ENCODE results near the gene CDKN1C.
A peak's percentile ranks its signal among the peaks of the same experiment; 100 is the strongest.

Gene CDKN1C

GRCh38 chr11:2849994-2850770 lies 35.4 kb downstream of the CDKN1C start:
- Mint-ChIP-seq H3K27ac (no peak overlapping the region), H3K27me3 (ENCODE audit: low read depth) (peaks cover 4% of the 10 kb centered on the region), H3K4me3 (no peak overlapping the region), H3K9me3 (no peaks in the 10 kb centered on the region), H3K36me3 (ENCODE audit: low read depth) (no peaks in the 10 kb centered on the region), H3K4me1 (peaks cover 4% of the 10 kb centered on the region)
- TF ChIP-seq, protein P1, sequence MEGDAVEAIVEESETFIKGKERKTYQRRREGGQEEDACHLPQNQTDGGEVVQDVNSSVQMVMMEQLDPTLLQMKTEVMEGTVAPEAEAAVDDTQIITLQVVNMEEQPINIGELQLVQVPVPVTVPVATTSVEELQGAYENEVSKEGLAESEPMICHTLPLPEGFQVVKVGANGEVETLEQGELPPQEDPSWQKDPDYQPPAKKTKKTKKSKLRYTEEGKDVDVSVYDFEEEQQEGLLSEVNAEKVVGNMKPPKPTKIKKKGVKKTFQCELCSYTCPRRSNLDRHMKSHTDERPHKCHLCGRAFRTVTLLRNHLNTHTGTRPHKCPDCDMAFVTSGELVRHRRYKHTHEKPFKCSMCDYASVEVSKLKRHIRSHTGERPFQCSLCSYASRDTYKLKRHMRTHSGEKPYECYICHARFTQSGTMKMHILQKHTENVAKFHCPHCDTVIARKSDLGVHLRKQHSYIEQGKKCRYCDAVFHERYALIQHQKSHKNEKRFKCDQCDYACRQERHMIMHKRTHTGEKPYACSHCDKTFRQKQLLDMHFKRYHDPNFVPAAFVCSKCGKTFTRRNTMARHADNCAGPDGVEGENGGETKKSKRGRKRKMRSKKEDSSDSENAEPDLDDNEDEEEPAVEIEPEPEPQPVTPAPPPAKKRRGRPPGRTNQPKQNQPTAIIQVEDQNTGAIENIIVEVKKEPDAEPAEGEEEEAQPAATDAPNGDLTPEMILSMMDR (IDR thresholded peaks at IDR 0.05; ENCODE audit: unreplicated experiment in 3 of 3), result no peak

DNA sequence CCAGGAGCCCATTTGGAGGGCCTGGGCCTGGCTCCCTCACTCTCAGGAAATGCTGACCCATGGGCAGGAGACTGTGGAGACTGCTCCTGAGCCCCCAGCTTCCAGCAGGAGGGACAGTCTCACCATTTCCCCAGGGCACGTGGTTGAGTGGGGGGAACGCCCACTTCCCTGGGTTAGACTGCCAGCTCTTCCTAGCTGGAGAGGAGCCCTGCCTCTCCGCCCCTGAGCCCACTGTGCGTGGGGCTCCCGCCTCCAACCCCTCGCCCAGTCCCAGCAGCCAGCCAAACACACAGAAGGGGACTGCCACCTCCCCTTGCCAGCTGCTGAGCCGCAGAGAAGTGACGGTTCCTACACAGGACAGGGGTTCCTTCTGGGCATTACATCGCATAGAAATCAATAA lies 37.1 kb downstream of the CDKN1C start:
- H3K27me3 Mint-ChIP-seq (ENCODE audit: low read depth), result peaks cover 4% of the 10 kb centered on the region
- H3K4me1 Mint-ChIP-seq, result peaks cover 4% of the 10 kb centered on the region
- TF ChIP-seq, protein P1 (IDR thresholded peaks at IDR 0.05; ENCODE audit: unreplicated experiment in 3 of 3), result no peak
- no peak overlapping the region for H3K4me3 Mint-ChIP-seq
- H3K36me3 Mint-ChIP-seq (ENCODE audit: low read depth), result no peaks in the 10 kb centered on the region
- no peak overlapping the region for H3K27ac Mint-ChIP-seq
- H3K9me3 Mint-ChIP-seq, result no peaks in the 10 kb centered on the region

DNA sequence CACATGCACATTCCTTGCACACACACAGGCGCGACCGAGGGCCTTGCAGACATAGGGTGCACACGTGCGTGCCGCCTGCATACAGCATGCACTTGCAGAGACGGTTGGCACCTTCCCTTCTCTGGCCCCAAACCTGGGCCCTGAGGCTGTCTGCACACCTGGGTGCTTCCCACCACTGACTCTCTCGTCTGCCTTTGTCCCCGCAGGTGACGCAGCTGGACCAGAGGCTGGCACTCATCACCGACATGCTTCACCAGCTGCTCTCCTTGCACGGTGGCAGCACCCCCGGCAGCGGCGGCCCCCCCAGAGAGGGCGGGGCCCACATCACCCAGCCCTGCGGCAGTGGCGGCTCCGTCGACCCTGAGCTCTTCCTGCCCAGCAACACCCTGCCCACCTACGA lies 38.0 kb downstream of the CDKN1C start:
- Mint-ChIP-seq H3K9me3 (no peaks in the 10 kb centered on the region), H3K36me3 (ENCODE audit: low read depth) (no peaks in the 10 kb centered on the region), H3K27me3 (ENCODE audit: low read depth) (peaks cover 4% of the 10 kb centered on the region), H3K27ac (peak overlapping the region in 1 of 3 experiments; percentile 35), H3K4me1 (peaks cover 4% of the 10 kb centered on the region), H3K4me3 (no peak overlapping the region)
- TF ChIP-seq, protein P1 (IDR thresholded peaks at IDR 0.05; ENCODE audit: unreplicated experiment in 3 of 3), result no peak

DNA sequence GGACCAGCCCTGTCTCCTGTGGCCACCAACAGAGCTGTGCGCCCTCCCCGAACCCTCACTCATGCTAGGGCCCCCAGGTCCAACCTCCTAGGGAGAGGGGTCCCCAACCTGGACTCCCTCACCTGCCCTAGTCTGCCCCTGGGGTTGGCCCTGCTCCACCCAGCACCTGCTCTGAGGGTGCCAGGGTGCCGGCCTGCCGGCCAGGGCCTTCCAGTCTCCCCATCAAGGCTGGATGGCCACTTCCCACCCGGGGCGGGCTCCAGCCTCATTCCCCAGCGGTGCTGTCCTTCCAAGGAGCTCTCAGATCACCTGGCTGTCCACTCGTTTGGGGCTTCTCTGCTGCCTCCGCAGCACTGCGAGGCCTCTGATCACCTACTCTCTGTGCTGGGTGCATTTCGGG lies 39.1 kb downstream of the CDKN1C start:
- Mint-ChIP-seq H3K4me3 (no peak overlapping the region), H3K27me3 (ENCODE audit: low read depth) (peaks cover 4% of the 10 kb centered on the region), H3K36me3 (ENCODE audit: low read depth) (no peaks in the 10 kb centered on the region), H3K4me1 (peaks cover 4% of the 10 kb centered on the region), H3K27ac (no peak overlapping the region), H3K9me3 (no peaks in the 10 kb centered on the region)
- TF ChIP-seq, protein P1 (IDR thresholded peaks at IDR 0.05; ENCODE audit: unreplicated experiment in 3 of 3), result no peak

DNA sequence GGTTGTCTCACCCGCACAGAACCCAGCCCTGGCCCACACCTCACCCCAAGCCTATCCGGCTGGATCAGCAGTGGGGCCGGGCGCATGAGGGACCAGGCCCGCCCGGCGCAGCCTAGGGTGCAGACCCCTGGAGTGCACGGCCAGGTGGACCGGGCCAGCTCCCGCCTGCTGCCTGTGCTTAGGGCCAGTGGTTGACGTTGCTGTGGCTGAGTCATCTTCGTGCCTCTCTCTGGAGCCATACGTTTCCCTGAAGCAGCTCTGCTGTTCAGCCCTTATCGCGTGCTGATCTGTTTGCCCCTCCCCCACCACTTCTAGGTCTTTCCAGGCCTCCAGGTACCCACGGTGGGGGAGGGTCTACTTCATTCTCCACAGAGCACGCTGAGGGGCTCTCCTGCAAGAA lies 39.5 kb downstream of the CDKN1C start:
- TF ChIP-seq, protein P1 (IDR thresholded peaks at IDR 0.05; ENCODE audit: unreplicated experiment in 3 of 3), result no peak
- Mint-ChIP-seq H3K9me3 (no peaks in the 10 kb centered on the region), H3K4me1 (peaks cover 6% of the 10 kb centered on the region), H3K36me3 (ENCODE audit: low read depth) (no peaks in the 10 kb centered on the region), H3K27ac (no peak overlapping the region), H3K4me3 (no peak overlapping the region), H3K27me3 (ENCODE audit: low read depth) (peaks cover 4% of the 10 kb centered on the region)

DNA sequence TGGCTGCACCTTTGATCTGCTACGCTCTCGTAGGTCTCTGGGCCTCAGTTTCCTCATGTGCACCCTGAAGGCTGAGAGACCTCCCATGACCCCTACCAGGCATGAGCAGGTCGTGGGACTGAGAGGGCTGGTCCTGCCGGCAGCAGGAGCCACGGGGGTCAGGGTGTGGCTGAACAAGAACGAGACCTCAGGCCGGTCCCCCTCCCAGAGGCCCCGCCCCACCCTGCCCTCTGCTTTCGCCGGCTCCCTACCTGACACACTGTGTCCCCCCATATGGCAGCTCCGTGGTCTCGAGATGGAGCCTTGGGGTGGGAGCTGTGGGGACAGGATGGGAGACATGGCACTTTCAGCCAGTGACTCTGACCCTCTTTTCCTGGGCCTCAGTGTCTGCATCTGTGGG lies 40.6 kb downstream of the CDKN1C start:
- H3K4me1 Mint-ChIP-seq, result peaks cover 16% of the 10 kb centered on the region
- no peak overlapping the region for H3K27ac Mint-ChIP-seq
- TF ChIP-seq, protein P1 (IDR thresholded peaks at IDR 0.05; ENCODE audit: unreplicated experiment in 3 of 3), result no peak
- H3K36me3 Mint-ChIP-seq (ENCODE audit: low read depth), result no peaks in the 10 kb centered on the region
- H3K9me3 Mint-ChIP-seq, result no peaks in the 10 kb centered on the region
- H3K27me3 Mint-ChIP-seq (ENCODE audit: low read depth), result peaks cover 4% of the 10 kb centered on the region
- H3K4me3 Mint-ChIP-seq, result no peak overlapping the region

Measured in nephron (organoid).